DMS53 treated with DMSO at 0.1 percent for 48 hours (cell line): ENCODE data around the gene SHTN1.
A peak's percentile ranks its signal among the peaks of the same experiment; 100 is the strongest.

Experiments
- DNase-seq: peaks from one replicate; lab custom pipeline; 2025; ENCODE audit not compliant: unreplicated experiment; lab: John Stamatoyannopoulos, UW

Gene SHTN1

DNA sequence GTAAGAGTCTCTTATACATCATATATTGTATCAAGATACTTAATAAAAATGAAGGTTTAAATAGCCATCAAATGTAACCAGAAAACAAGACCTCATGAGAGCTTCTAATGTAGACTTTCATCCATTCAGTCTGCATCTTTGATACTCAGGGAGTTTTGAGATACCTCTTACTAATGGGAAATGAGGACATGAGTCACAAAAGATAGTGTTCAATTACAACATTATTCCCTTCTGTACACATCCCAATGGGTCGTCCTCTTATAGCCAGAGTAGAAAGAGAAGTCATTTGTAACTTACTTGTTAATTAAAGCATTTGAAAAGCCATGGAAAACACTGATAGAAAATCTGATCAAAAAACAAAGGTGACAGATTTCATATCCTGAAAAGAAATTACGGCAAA, 19.4 kb downstream of the SHTN1 start:
- DNase-seq, result no peak

DNA sequence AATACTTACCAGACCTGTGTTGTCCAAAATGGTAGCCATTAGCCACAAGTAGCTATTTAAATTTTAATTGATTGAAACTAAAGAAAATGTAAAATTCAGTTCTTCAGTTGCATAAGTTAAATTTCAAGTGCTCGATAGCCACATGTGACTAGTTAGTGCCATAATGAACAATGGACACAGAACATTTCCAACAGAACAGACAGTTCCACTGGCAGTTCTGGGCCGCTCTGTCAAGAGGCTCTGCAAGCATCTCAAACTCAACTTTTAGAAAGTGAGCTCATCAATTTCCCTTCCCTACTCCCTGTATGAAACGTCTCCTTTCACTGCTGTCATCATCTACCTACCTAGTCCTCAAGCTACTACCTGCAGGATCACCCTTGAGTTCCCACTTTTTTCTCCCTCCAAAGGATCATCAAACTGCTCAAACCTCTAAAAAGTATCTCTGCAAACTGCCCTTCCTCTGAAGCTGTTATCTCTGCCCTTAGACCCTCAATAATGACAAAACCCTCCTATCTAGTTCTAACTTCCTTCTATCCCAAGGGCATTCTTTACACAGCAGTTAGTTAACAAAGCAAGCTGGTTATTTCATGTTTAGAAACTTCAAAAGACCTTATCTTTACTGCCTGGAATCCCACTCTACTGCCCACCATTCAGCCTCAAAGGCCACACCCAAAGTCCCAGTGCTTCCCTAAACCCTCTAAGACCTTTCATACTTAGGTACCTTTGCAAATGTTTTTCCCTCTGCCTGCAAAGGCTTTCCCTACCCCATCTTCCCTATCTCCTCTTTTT, 20.6 kb downstream of the SHTN1 start:
- DNase-seq, result no peak

DNA sequence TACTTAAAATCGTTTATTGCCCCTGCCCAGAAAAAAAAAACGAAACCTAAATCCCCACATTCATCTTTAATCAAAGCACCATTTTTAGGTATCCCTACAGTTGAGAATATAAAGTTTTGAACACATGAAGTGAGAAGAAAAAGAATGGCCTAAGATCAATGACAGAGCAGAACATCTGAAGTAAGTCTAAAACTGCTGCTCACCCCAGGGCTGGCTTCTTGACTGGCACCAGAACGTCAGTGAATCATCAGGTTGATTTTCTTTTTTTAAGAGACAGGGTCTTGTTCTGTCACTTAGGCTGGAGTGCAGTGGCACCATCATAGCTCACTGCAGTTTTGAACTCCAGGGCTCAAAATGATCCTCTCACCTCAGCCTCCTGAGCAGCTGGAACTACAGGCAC, 24.9 kb downstream of the SHTN1 start:
- DNase-seq, result no peak

DNA sequence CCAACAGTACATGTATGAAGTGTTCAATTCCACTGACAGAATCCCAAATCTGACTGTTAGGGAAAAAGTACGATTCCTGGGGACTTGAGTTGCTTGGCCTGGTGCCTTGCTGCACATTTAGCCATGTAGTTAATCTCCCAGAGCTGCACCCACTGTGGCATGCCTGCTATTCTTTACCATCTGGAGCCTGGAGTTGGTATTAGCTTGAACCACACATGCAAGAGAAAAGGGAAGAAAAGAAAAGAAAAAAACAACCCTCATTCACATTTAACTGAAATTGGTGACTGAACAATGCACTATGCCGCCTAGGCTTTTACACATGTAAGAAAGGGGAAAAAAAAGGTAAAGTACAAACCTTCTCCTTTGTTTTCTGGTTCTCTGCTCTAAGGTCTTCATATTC, 26.1 kb downstream of the SHTN1 start:
- no peak for DNase-seq

DNA sequence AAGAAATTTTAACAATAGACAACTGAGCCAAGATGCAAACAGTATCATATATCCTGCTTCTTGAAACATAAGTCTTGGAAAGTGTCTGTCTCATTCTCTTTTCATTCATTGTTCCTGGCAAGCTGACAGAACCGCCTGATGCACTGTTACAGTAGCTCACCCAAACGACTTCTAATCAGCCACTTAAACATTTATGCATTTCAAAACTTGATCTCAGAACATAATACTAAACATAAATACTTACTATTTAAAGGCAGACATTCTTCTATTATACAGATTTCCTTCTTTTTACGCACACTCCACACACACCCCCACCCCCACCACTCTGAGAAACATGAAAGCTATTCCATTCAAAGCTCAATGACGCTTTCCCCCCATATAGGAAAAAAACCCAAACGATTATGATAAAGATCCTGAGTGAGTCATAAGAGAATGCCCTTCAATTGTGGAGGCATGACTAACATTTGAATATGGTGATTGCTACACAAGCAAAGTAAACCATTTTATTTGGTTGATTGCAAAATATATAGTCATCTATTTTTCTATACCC, 30.5 kb downstream of the SHTN1 start:
- no peak for DNase-seq

DNA sequence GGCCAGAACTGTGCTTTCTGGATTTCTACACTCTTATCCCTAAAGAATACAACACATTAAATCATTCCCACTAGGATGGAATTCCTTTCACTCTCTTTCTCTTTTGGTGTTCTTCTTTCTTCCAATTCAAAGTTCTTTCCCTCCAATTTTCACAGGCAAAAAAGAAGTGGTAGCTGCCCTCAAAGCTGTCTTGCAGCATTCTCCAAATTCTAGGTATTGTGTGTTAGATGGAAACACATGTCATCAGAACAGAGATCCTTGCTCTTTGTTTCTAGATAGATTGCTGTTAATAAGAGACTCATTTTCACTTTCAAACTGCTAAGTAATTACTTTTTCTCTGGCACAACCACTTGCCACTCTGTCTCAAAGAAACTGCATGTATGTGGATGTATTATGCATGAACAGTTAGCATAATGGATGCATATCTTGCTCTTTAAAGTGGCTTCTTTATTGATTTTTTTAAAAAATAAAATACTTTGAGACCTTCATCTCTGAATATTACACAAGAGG, 31.0 kb downstream of the SHTN1 start:
- no peak for DNase-seq

DNA sequence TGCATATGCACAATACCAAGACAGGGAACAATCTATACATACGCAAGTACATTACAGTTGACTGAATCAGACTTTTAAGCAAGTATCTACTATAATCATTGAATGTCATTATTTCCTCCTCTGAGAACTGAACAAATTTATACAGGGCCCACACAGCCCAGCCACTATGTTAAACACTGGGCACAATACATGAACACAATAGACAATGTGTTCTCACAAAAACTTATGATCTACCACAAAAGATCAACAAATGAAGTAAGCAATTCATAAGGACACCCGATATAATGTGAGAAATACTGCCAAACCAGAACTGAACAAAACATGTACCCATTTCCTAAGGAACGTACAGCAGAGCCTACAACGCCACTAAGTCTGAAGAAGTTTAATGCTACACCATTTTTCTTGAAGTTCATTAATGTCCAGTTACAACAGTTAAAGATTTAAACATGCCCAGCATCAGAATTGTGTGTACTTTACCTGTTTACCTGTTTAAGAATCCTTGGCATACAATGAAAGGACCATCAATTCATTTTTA, 31.5 kb downstream of the SHTN1 start:
- no peak for DNase-seq

DNA sequence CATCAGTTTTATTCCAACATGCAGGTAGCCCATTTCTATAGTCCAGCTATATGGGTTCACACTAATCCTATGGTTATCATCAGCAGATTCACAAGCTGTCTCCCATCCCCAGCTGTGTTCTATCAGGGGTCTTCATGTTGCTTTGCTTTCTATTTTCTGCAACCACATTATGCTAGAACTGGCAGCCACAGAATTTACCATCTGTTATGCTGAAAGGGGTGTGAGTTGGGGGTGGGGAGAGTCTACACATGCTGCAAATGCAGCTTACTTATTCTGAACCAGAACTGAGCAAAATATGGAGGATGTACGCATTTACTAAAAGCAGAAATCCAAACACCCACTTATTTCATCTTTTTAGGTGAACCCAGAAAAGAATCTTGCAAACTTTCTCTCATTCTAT, 32.9 kb downstream of the SHTN1 start:
- no peak for DNase-seq

DNA sequence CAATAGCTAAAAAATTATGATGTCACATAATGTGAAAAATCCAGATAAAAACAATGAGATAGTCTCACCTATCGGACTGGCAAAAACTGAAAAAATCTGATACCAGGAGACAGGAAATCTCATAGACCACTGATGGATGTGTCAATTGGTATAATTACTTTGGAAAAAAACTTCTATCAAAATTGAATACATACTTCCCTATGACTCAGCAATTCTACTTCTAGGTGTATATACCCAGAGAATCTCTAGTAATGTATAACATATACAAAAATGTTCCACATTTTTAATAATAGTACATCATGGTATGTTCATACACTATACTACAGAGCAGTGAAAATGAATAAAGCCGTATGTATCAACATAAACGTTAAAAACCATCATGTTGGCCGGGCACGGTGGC, 34.9 kb downstream of the SHTN1 start:
- no peak for DNase-seq

DNA sequence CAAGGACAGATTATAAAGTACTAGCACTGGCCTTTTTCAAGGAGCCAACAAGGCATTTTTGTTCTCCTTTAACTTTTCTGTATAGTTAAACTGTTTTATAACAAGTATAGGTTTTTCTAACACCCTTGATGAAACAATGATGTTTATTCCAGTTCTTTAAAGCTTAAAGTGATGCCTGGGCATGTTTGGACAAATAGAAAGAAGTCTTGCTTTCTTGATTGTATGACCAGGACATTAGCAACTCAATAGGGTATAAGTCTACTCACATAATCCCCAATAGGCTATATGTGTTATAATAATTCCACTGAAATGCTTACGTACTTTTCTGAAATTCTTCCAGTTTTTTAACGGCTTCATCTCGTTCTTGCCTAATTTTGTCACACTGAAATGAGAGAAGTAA, 36.7 kb downstream of the SHTN1 start:
- DNase-seq, result no peak

DNA sequence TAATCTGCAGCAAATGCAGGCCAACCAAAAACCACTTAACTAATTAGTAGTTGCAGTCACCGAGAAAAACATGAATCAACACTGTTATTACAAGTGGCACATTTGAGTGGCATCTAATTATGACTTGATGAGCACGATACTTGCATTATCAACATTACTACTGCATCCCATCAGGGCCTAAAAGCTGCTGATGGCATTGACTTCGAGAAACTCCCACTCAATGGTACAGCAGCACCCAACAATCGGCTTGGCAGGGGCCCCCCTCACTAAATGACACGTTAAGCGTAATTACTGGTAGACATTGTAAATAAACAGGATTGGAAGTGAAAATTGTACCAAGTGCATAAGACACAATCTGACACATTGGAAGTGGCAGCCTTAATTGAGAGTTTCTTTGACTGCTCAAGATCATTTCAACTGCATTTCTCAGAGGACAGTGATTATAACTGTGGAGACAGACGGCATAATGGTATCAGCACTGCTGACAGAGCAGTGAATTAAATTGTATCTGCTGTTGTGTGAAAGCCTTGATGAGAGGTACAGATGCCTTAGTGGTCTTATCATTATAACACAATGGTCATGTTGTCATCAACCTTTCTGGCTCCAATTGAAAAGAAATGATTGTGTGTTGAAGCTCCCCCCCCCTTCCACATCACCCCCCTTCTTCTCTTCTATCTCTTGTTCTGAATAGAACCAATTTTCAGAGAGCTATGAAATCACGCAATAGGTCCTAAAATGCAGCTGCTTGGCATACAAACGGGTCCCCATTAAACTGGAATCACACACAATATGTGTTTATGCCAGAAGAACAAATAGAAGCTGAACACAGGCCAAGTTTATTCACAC, 43.4 kb downstream of the SHTN1 start:
- DNase-seq, result no peak

DNA sequence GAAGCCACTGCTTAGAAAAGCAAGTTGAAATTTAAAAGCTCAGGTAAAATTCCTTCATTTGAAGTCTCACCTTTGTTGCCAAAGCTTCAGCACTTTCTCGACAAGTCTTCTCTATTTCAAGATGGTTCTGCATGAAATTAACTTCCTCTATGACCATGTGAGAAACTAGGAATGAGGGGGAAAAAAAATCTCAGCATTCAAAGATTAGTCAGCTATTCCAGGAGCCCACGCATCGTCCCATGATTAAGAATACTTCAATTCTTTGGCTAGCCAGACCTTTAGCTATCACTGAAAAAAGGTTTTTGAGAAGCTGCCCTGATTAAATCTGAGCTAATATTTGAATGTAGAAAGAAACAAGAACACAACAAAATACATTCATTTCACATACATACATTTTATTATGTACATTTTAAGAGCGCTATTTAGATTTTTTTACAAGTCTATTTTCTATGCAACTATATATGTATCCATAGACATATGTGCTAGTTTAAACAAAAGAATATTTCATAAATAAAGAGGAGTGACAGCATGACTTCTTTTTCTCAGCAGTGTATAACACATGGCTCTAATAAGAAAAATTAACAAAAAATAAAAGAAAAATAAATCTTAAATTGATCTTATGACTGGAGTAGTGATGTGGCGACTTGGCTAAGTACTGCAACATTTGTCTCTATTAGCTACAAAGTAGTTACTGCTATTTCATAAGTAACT, 44.8 kb downstream of the SHTN1 start:
- no peak for DNase-seq

DNA sequence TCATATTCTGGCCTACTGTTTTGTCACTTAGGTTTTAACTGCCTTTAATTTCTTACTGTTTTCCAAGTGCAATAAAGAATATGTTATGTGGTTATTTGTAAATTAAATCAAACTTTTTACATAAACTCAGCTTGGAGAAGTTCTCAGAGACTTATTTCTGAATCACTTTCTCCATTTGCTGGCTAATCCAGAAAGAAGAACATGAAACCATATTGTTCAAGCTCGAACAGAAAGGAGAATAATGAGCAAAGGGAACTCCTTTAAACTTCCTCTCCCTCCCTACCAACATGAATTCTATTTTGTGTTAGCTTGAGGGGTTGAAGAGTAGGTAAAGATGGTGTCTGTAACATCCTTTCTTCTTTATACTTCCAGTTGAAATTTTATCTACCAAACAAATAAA, 52.3 kb downstream of the SHTN1 start:
- DNase-seq, result no peak

DNA sequence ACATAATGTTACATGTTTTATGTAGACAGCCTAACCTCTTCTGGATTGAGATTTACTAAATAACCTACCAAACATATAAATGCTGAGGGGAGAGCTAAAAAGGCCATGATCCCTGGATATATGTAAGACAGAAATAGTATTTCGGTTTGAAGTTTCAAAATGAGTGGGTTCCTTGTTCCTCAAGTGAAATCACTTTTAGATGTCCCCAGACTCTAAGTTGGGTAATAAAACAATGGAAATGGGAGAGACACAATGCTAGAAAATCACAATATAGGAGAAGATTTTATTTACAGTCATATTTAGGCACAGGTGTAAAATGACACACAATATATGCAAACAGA, 56.5 kb downstream of the SHTN1 start:
- no peak for DNase-seq

DNA sequence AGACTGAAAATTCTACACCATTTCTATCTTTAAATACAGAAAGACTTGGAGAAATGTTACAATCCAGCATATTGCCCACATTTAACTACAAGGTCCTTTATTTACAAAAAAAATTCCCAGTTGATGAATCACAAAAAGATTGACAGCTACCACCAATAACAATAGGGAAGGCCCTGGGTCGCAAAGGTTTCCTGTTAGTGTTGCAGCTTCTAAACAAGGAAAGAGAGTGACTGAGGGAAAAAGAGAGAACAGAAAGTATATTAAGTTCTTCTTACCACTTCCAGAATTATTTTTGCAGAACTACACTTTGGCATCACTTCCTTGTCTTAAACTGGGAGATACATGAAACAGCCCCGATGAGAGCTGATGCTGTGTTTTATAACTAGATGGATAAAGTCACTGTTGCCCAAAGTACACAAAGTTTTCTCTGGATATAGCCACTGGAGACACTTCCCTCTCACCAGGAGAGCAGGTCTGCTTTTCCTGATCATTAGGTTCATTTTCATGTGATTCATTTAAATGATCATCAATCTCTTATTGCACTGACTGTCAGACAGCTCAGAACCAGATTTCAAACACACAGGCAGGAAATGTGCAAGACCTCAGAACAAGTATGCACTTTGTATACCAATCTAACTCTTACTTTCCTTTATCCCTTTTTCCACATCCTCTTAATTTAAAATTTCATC, 57.0 kb downstream of the SHTN1 start:
- DNase-seq, result peak; percentile 49

DNA sequence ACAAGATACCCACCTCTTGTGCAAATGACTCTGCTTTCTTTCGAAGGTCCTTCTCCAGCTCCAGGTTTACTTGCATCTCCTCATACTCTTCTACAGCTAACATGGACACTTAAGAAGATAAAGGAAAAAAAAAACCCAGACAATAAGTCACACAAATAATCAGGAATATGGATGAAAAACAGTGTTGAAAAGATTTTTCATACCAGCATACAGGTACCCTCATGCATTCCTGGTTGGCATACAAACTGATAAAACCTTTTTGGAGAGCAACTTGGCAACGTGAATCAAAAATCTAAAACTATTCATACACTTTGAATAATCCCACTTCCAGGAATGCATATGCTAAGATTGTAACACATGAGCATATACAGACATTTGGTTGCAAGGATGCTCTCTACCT, 60.1 kb downstream of the SHTN1 start:
- DNase-seq, result no peak

DNA sequence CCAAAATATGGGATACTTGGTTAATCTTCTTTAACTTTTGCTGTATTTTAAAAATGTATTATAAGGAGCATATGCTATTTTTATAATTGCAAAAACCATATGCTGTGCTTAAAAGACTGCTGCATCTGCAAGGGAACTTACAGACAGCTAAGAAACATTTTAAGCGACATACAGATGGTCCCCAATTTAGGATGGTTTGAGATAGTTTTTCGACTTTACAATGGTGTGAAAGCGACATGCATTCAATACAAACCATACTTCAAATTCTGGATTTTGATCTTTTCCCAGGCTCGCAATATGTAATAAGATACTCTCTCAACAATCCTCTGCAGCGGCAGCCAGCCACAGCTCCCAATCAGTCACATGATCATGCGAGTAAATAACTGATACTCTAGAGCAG, 73.2 kb downstream of the SHTN1 start:
- DNase-seq, result no peak

DNA sequence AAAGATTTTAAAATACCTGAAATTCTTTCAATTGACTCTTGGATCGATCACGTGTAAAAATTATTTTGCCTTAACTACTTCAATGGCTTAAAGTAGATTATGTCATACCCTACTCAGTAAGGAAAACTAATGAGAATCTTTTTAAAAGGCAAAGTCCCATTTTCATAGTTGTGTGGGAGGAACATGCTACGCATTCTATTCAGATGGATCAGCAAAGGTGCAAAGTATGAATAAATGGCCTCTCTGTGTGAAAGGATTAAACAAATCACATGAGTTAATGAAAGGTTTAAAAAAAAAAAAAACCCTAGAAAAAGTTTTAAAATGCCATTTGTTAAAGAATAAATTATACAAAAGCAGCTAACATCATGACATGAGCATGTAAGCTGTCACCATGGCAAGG, 78.6 kb downstream of the SHTN1 start:
- no peak for DNase-seq

DNA sequence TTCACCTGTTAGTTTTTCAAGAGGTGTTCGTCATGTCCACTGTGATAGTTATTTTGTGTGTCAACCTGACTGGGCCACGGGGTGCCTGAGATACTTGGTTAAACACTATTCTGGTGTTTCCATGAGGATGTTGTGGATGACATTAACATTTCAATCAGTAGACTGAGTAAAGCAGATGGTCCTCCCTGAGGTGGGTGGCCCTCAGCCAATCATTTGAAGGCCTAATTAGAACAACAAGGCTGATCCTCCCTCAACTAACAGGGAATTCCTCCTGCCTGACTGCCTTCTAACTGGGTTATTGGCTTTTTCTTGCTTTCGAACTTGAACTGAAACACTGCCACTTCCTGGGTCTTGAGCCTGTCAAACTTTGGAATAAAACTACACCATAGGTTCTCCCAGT, 79.9 kb downstream of the SHTN1 start:
- DNase-seq, result no peak

DNA sequence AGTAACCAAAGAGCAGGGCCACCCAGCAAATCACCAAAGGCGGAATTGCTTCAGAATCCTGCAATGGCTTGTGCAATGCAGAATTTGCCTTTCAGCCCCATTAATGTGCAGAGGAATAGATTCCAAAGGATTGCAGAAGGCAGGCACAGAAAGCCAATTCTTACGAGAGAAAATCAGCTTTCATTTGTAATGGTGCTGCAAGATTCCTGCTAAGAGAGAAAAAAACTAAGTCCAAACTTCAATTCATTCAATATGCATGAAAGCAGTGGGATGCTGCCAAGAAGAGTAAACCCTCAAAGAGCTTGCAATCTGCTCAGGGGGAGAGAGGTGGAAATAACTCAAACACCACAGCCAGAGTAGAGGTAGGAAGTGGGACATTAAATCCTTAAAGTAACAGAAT, 85.3 kb downstream of the SHTN1 start:
- DNase-seq, result no peak

DNA sequence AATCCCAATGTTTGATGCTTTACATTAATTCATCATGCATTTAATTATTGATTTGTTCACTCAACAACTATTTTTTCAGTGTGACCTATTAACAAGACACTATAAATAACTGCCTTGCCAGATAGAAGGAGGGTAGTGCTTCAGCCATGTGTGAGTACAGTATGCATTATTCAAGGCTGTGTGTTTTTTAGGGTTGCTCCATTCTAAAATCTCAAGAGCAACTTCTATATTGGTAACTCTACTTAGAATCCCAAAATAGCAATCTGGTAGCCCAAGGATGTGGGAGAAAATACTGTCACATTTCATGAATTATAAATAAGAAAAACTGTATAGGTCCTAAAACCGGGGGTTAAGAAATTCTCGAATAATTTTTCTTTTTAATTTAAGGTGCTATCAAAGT, 85.8 kb downstream of the SHTN1 start:
- no peak for DNase-seq
